ENCODE measurements around the gene ADGRB3.

DNA sequence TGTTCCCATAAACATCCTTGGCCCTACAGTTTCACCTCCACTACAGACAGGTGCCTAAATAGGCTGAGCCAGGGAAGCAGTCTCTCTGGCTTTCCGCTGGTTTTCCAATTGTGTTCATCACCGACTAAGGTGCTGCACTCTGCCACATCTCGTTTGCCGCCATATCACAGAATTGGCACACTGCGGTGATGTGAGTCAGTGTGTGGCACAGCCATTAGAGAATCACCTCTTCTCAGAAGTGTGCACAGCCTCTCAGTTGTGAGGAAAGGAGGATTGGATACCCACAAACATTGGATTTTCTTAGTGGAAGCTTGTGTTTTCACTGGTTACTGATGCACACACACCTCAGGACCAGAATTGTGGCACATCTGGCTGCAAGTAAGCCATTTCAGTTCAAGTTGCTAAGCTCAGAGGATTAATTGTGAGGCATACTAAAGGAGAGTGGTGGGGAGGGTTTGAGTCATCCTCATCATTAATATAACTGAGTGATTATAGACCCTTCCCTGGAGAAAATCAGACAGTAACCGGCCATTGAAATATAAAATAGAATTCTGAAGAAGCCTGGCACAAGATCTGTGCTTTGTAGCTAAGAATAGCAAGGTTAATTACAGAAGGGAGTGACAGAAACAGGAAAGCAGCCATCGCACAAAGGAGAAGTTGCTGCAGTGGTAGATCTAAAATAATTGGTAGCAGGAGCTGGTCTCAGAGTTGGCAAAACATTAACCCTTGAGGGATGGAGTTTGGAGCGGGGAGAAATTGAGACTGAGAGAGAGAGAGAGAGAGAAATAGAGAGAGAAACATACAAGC lies 654.8 kb downstream of the ADGRB3 start:
- TF ChIP-seq POLR2A (IDR thresholded peaks at IDR 0.05; ENCODE audit: low read length) (no peak), GATA1 (IDR thresholded peaks at IDR 0.05; ENCODE audit: low read depth, low read length) (no peak)
